Bronchial epithelial cell (primary cell): Measurements from ENCODE around the gene SF3B3. TPM values are rescaled to one million over a fixed set of nuclear protein-coding genes. Genes with fewer than 3 reads are reported as not detected.

Source experiments
- DNase-seq: peaks from one replicate; pipeline ENCODE4 v3.0.0-alpha.2; 2010; ENCODE audit warnings: low read depth
- FAIRE-seq: peaks from 2 replicates; lab custom pipeline; 2011; peaks lifted over from hg19 to GRCh38; lab: Jason Lieb, UNC
- H3K27me3 ChIP-seq: 2 replicates; pipeline ENCODE4 v1.5.1; 2011; ENCODE audit warnings: low read length; ENCODE audit not compliant: control insufficient read depth, insufficient read depth
- H3K36me3 ChIP-seq: 2 replicates; pipeline ENCODE4 v1.5.1; 2011; ENCODE audit warnings: low read length; ENCODE audit not compliant: control insufficient read depth, insufficient read depth
- H3K4me3 ChIP-seq: 2 replicates; pipeline ENCODE4 v1.5.1; 2011; ENCODE audit warnings: mild to moderate bottlenecking, low read depth, low read length, control low read depth
- total RNA-seq: library from RNA; depleted of rRNA; stranded (reverse); fragments of >200 nt; gene quantifications from 2 replicates; pipeline ENCODE4 v1.2.1, GENCODE V29; 2014
- TF ChIP-seq, protein P1 (sequence below): IDR thresholded peaks from 2 replicates; pipeline ENCODE4 v1.5.1; 2011; ENCODE audit warnings: mild to moderate bottlenecking, moderate library complexity, low read length, control low read depth, inconsistent platforms; ENCODE audit not compliant: insufficient read depth, severe bottlenecking

Gene SF3B3
- total RNA-seq, 1 donor from 2014 or later = 80.6 TPM

- H3K27me3 ChIP-seq = no peaks in the 10 kb centered on the region
- H3K4me3 ChIP-seq = no peak overlapping the region
- TF ChIP-seq, protein P1, sequence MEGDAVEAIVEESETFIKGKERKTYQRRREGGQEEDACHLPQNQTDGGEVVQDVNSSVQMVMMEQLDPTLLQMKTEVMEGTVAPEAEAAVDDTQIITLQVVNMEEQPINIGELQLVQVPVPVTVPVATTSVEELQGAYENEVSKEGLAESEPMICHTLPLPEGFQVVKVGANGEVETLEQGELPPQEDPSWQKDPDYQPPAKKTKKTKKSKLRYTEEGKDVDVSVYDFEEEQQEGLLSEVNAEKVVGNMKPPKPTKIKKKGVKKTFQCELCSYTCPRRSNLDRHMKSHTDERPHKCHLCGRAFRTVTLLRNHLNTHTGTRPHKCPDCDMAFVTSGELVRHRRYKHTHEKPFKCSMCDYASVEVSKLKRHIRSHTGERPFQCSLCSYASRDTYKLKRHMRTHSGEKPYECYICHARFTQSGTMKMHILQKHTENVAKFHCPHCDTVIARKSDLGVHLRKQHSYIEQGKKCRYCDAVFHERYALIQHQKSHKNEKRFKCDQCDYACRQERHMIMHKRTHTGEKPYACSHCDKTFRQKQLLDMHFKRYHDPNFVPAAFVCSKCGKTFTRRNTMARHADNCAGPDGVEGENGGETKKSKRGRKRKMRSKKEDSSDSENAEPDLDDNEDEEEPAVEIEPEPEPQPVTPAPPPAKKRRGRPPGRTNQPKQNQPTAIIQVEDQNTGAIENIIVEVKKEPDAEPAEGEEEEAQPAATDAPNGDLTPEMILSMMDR = no peak
- no peak for DNase-seq
- H3K36me3 ChIP-seq = peaks cover 20% of the 10 kb centered on the region
- no peak for FAIRE-seq
Observed at GRCh38 chr16:70570967-70571570, 47.5 kb downstream of the SF3B3 start.

GRCh38 chr16:70571623-70572022 is 48.0 kb downstream of the SF3B3 start:
- FAIRE-seq = no peak
- no peak overlapping the region for H3K4me3 ChIP-seq
- no peak for DNase-seq
- TF ChIP-seq, protein P1 = no peak
- H3K27me3 ChIP-seq = no peaks in the 10 kb centered on the region
- peaks cover 20% of the 10 kb centered on the region for H3K36me3 ChIP-seq

GRCh38 chr16:70572050-70572925 is 48.7 kb downstream of the SF3B3 start:
- Histone ChIP-seq H3K36me3 (peaks cover 16% of the 10 kb centered on the region), H3K27me3 (no peaks in the 10 kb centered on the region), H3K4me3 (no peak overlapping the region)
- DNase-seq = no peak
- FAIRE-seq = no peak
- TF ChIP-seq, protein P1 = no peak

GRCh38 chr16:70572926-70573270 is 49.3 kb downstream of the SF3B3 start:
- no peak overlapping the region for H3K4me3 ChIP-seq
- peaks cover 16% of the 10 kb centered on the region for H3K36me3 ChIP-seq
- TF ChIP-seq, protein P1 = no peak
- H3K27me3 ChIP-seq = no peaks in the 10 kb centered on the region
- DNase-seq = no peak
- FAIRE-seq = no peak

- no peak for FAIRE-seq
- DNase-seq = peak; percentile 46
- Histone ChIP-seq H3K36me3 (peaks cover 16% of the 10 kb centered on the region), H3K27me3 (no peaks in the 10 kb centered on the region), H3K4me3 (no peak overlapping the region)
- TF ChIP-seq, protein P1 = no peak
Observed at GRCh38 chr16:70573451-70574121, 50.0 kb downstream of the SF3B3 start.
